Measurements from ENCODE around the gene GCNA. TPM values are rescaled to one million over a fixed set of nuclear protein-coding genes. Genes with fewer than 3 reads are reported as not detected.

The GCNA gene
- polyA plus RNA-seq, 1 donor (not counting 4 experiments of a cell fraction or from before 2014, with no cell fraction given) = 1.2 TPM

DNA sequence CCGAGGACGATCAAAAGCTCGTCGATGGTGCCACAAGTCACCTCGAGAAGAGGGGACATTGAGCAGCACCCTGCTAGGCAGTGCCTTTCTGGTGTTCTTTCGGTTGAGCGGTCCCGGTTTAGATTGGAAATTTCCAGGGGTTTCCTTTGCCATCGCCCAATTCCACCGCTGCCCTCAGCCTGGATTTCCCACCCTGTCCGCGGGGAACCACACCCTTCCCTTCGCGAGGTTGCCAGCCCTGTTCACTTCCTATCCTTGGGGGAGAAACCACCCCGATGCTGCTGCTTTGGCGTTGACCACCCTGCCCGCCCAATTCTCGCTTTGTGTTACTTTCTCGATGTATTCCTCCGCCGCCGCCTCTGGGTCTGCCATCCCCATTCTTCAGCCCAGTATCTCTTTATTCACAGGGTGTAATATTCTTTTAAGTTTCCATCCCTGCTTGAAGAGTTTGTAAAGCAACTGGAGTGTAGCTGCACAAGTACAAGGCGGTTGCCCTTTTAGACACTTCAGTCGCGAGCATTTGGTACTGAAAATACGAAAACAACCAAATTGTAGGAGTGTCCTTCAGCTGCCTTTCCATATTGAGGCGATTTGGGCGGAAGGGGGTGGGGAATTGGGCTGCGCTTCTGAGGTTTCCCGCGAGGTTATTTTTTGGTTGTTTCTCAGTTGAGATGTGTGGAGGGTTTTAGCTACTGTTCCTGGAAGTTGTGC is 44.2 kb upstream of the GCNA start:
- dilution Hi-C loops (cut with MboI; ENCODE audit: extremely low pct_ligation_motif_present, low sequenced_read_pairs) = no loop called here
- Histone ChIP-seq H3K9me3 (ENCODE audit: control insufficient read depth, low read depth, low read length) (no peaks in the 10 kb centered on the region), H3K27ac (ENCODE audit: control insufficient read depth, insufficient read depth, low read length) (peak overlapping the region; percentile 88), H3K9me1 (ENCODE audit: control insufficient read depth, extremely low read depth, insufficient read depth, low read length) (no peaks in the 10 kb centered on the region), H3K4me1 (ENCODE audit: control insufficient read depth, extremely low read depth, insufficient read depth, low read length) (peaks cover 4% of the 10 kb centered on the region), H2AFZ (ENCODE audit: control insufficient read depth, low read length) (no peak overlapping the region), H3K4me2 (ENCODE audit: control insufficient read depth, extremely low read depth, insufficient read depth, low read depth, low read length) (peak overlapping the region; percentile 11), H3K27me3 (ENCODE audit: control insufficient read depth, extremely low read depth, insufficient read depth, low read length) (no peaks in the 10 kb centered on the region), H3K4me3 (ENCODE audit: control insufficient read depth in 2 of 3, extremely low read depth in 1 of 3, insufficient read depth in 2 of 3, low read depth in 1 of 3, low read length in 3 of 3) (peak overlapping the region; percentile 64 to 80 (median 80)), H4K20me1 (ENCODE audit: control insufficient read depth, extremely low read depth, insufficient read depth, low read length) (peaks cover 6% of the 10 kb centered on the region), H3K79me2 (ENCODE audit: control insufficient read depth, insufficient read depth, low read length) (peaks cover 60% of the 10 kb centered on the region), H3K36me3 (ENCODE audit: control insufficient read depth in 2 of 2, extremely low read depth in 1 of 2, insufficient read depth in 2 of 2, low read length in 2 of 2) (peaks cover 2 to 4% of the 10 kb centered on the region in 2 experiments), H3K9ac (ENCODE audit: control insufficient read depth, extremely low read depth, insufficient read depth, low read length) (peak overlapping the region; percentile 95)
- no peak for TF ChIP-seq EZH2 (IDR thresholded peaks at IDR 0.05; ENCODE audit: low read length)
- TF ChIP-seq, protein P1, sequence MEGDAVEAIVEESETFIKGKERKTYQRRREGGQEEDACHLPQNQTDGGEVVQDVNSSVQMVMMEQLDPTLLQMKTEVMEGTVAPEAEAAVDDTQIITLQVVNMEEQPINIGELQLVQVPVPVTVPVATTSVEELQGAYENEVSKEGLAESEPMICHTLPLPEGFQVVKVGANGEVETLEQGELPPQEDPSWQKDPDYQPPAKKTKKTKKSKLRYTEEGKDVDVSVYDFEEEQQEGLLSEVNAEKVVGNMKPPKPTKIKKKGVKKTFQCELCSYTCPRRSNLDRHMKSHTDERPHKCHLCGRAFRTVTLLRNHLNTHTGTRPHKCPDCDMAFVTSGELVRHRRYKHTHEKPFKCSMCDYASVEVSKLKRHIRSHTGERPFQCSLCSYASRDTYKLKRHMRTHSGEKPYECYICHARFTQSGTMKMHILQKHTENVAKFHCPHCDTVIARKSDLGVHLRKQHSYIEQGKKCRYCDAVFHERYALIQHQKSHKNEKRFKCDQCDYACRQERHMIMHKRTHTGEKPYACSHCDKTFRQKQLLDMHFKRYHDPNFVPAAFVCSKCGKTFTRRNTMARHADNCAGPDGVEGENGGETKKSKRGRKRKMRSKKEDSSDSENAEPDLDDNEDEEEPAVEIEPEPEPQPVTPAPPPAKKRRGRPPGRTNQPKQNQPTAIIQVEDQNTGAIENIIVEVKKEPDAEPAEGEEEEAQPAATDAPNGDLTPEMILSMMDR (optimal IDR thresholded peaks at IDR 0.05 in 1 of 3, IDR thresholded peaks at IDR 0.05 in 1 of 3, conservative IDR thresholded peaks at IDR 0.05 in 1 of 3; ENCODE audit: extremely low read depth in 1 of 3, insufficient read depth in 2 of 3, low read length in 3 of 3) = no peak
- FAIRE-seq (no peak), DNase-seq (ENCODE audit: low read depth, low spot score) (no peak)

DNA sequence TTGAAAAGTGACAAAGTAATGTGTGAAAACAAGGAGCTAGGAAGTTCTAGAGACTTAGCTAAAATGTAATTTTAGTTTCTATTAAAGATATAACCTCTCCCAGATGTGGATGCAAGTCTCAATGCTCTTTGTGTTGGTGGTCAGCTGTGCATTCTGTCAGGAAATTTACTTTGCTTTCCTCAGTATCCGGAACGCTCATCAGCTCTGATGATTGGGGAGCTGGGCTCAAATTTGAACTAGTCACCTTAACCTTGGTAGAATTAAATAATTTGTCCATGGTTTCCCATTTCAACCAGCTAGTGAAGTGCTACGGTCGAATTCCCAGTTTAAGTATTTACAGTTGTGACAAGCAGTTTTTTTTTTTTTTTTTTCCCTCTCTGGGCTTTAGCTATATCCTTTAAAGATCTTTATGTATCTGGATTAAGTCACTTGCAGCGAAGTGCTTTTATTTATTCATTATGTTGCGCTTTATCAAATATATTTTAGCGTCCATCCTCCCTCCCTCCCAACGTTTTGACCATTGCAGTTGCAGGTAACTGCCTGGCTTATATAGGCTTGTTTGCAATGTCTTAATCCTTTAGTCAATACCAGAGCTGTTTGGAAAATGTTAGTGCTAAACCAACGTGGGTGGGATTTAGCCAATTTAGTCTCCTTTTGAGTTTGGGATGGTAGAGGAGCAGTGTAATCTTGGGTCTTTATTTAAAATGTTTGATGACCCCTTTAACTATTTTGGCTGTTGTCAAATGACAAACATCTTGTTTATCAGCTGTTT is 43.3 kb upstream of the GCNA start:
- Histone ChIP-seq H3K79me2 (ENCODE audit: control insufficient read depth, insufficient read depth, low read length) (peaks cover 69% of the 10 kb centered on the region), H3K9ac (ENCODE audit: control insufficient read depth, extremely low read depth, insufficient read depth, low read length) (peak overlapping the region; percentile 95), H3K4me2 (ENCODE audit: control insufficient read depth, extremely low read depth, insufficient read depth, low read depth, low read length) (peak overlapping the region; percentile 82), H2AFZ (ENCODE audit: control insufficient read depth, low read length) (no peak overlapping the region), H3K9me1 (ENCODE audit: control insufficient read depth, extremely low read depth, insufficient read depth, low read length) (no peaks in the 10 kb centered on the region), H4K20me1 (ENCODE audit: control insufficient read depth, extremely low read depth, insufficient read depth, low read length) (peaks cover 9% of the 10 kb centered on the region), H3K4me1 (ENCODE audit: control insufficient read depth, extremely low read depth, insufficient read depth, low read length) (peaks cover 12% of the 10 kb centered on the region), H3K27ac (ENCODE audit: control insufficient read depth, insufficient read depth, low read length) (peak overlapping the region; percentile 88), H3K4me3 (ENCODE audit: control insufficient read depth in 2 of 3, extremely low read depth in 1 of 3, insufficient read depth in 2 of 3, low read depth in 1 of 3, low read length in 3 of 3) (peak overlapping the region; percentile 64 to 80 (median 80)), H3K9me3 (ENCODE audit: control insufficient read depth, low read depth, low read length) (no peaks in the 10 kb centered on the region), H3K27me3 (ENCODE audit: control insufficient read depth, extremely low read depth, insufficient read depth, low read length) (no peaks in the 10 kb centered on the region), H3K36me3 (ENCODE audit: control insufficient read depth in 2 of 2, extremely low read depth in 1 of 2, insufficient read depth in 2 of 2, low read length in 2 of 2) (peaks cover 2 to 11% of the 10 kb centered on the region in 2 experiments)
- dilution Hi-C loops (cut with MboI; ENCODE audit: extremely low pct_ligation_motif_present, low sequenced_read_pairs) = no loop called here
- no peak for FAIRE-seq
- TF ChIP-seq, protein P1 (optimal IDR thresholded peaks at IDR 0.05 in 1 of 3, IDR thresholded peaks at IDR 0.05 in 1 of 3, conservative IDR thresholded peaks at IDR 0.05 in 1 of 3; ENCODE audit: extremely low read depth in 1 of 3, insufficient read depth in 2 of 3, low read length in 3 of 3) = no peak
- TF ChIP-seq EZH2 (IDR thresholded peaks at IDR 0.05; ENCODE audit: low read length) = no peak
- no peak for DNase-seq (ENCODE audit: low read depth, low spot score)

Measured in keratinocyte (primary cell).